Measurements from ENCODE around the gene FHIT. TPM values are rescaled to one million over a fixed set of nuclear protein-coding genes. Genes with fewer than 3 reads are reported as not detected.
"Not testable (repeated sequence)": the region's sequence is repeated elsewhere in the genome, so short reads cannot be mapped to it uniquely, and the experiment has no call there.

The FHIT gene
- total RNA-seq, 1 donor from 2014 or later = 8.5 TPM

DNA sequence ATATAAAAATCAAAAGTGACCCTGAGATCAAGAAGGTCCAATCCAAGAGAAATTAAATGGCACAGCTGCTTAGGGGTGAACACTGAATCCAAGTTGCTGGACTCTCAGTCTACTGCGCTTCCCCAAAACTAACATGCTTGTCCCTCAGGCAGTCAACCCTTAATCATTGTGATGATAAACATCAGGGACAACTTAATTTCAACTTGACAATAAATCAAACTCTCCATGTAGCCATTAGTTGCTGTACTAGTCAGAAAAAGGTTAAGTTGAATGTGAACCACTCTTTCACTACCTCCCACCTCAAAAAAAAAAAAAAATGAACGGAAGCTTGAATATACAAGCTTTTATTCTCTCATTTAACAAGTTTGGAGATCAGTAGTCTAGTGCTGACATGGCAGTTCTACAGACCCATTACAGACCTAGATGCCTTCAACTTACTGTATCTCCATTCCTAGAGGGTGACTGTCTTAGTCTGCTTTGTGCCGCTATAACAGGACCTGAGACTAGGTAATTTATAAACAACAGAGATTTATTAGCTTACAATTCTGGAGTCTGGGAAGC lies 185.7 kb downstream of the FHIT start:
- DNase-seq (ENCODE audit: low spot score) = no peak

GRCh38 chr3:61061092-61061723 lies 190.0 kb downstream of the FHIT start:
- no peak for DNase-seq (ENCODE audit: low spot score)

- no peak for DNase-seq (ENCODE audit: low spot score)
Observed at GRCh38 chr3:61060411-61060861, 190.8 kb downstream of the FHIT start.

DNA sequence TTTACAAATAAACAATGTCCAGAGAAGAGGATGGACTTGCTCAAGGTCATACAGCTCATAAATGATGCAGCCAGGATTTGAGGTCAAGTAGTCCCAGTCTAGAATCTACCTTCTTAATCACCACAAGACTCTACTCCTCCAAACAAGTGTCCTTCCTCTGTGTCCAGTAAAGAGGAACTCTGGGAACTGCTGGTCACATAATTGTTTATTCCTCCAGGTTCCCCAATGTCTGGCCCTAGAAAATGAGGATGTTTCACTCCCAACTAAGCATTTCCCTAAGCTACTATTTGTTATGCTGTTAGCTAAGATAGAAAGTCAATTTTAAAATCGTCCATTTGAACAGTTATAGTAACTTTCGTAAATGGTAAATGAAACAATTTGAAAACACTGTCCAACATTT lies 192.4 kb downstream of the FHIT start:
- DNase-seq (ENCODE audit: low spot score) = no peak

GRCh38 chr3:61057464-61057863 lies 193.8 kb downstream of the FHIT start:
- no peak for DNase-seq (ENCODE audit: low spot score)

- no peak for DNase-seq (ENCODE audit: low spot score)
Observed at GRCh38 chr3:61055447-61055846, 195.8 kb downstream of the FHIT start.

DNA sequence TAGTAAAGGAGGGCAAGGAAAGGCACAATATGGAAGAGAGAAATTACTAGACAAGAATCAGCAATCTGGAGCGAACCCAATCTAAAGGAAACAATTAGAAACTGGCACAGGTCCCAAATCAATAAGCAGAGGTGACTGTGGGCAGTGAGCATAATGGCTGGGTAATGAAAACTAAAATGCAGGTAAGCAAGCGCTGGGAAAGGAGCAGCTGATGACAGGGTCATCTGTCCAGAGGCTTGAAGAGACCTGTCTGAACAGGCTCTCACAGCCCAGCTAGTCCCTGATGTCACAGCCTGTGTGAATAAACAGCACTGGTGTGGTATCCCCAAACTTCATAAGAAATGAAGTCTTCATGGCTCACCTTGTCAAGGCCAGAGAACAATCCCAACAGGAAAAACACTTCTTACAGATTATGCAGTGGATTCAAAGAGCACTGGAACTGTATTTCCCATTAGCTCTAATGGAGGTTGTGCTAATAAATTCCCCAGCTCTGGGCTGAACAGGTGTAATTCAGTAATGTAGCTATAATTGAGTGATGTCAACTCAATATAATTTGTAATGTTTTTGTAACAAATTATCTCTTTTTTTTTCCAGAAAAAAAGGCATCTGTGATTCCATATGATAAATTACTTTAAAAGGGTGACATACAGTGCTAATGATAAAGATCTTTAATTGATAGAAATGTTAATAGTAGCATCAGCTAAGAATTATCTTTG lies 197.3 kb downstream of the FHIT start:
- DNase-seq (ENCODE audit: low spot score) = no peak

GRCh38 chr3:61052851-61053250 lies 198.4 kb downstream of the FHIT start:
- no peak for DNase-seq (ENCODE audit: low spot score)

DNA sequence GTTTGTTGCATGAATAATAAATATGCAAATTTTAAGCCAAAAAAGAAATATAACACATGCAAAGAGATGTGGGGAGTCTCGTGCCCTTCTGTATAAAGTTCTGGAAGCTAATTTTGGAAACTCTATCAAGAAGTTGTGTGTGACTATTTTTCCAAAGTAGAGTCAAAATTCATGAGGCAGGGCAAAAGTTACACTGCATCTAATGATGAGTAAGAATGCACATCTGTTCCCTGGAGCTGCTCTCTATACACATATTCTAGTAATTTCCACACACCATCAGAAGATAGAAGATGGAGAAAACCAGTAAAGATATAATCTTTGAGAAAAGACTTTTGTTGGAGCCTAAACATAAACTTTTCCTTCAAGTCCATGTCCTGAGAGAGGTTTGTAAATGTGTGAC lies 199.6 kb downstream of the FHIT start:
- DNase-seq (ENCODE audit: low spot score) = no peak

- DNase-seq (ENCODE audit: low spot score) = not testable (repeated sequence)
Observed at GRCh38 chr3:61045169-61045568, 206.1 kb downstream of the FHIT start.

DNA sequence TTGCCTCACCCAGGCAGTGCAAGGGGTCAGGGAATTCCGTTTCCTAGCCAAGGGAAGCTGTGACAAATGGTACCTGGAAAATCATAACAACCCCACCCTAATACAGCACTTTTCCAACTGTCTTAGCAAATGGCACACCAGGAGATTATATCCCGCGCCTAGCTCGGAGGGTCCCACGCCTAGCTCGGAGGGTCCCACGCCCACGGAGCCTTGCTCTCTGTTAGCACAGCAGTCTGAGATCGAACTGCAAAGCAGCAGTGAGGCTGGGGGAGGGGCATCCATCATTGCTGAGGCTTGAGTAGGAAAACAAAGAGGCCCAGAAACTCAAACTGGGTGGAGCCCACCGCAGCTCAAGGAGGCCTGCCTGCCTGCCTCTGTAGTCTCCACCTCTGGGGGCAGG lies 208.1 kb downstream of the FHIT start:
- no peak for DNase-seq (ENCODE audit: low spot score)

- DNase-seq (ENCODE audit: low spot score) = no peak
Observed at GRCh38 chr3:61040618-61041017, 210.6 kb downstream of the FHIT start.

- no peak for DNase-seq (ENCODE audit: low spot score)
Observed at GRCh38 chr3:61035573-61035972, 215.7 kb downstream of the FHIT start.

DNA sequence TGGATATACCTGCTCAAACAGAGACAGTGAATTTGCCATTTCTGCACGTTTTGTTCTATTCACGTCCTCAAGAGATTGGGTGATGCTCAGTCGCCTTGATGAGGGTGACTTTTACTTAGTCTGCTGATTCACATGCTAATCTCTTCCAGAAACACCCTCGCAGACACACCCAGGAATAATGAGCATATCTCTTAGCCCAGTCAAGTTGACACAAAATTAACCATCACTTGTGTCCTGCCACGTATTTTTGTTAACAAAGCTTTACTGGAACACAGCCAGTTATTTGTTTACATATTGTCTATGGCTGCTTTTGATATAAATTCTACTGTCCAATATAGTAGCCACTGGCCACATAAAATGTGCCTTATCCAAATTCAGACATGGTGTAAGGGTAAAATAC lies 218.3 kb downstream of the FHIT start:
- DNase-seq (ENCODE audit: low spot score) = no peak

GRCh38 chr3:61031503-61031902 lies 219.7 kb downstream of the FHIT start:
- no peak for DNase-seq (ENCODE audit: low spot score)

- DNase-seq (ENCODE audit: low spot score) = no peak
Observed at GRCh38 chr3:61030469-61031035, 220.7 kb downstream of the FHIT start.

DNA sequence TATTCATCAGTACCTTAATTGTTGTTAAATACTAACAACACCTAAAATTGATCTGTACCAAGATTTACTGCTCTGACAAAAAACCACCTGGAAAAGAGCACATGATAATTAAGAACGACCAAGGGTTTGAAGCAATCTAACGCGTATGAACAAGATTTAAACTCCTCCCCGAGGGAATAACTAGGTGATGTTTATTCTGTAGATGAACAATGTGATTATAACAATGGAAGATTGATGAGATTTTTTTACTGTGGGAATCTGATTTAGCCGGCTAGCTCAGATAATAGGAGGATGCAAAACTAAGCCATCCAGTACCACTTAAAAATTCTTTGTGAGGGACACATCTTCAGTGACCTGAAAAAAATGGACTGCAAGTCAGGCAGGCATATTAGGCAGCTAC lies 222.1 kb downstream of the FHIT start:
- DNase-seq (ENCODE audit: low spot score) = no peak

DNA sequence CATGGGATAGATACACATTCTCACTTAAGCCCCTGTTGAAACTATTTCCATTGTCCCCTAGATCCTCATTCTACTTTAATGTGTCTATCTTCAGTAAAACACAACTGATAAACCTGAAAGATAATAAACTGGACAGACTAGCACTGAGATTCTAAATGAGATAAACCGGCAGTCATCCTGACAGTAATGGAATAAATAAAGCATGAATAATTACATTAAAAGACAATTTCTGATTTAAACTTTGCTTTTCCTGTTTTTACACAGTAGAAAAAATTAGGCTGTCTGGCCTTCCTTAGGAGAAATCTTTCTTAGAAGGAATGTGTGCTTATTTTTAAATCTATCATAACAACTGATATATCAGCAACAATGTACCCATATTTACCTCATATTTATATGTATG lies 232.4 kb downstream of the FHIT start:
- no peak for DNase-seq (ENCODE audit: low spot score)

GRCh38 chr3:61017028-61017427 lies 234.2 kb downstream of the FHIT start:
- DNase-seq (ENCODE audit: low spot score) = not testable (repeated sequence)

GRCh38 chr3:61015859-61016258 lies 235.4 kb downstream of the FHIT start:
- DNase-seq (ENCODE audit: low spot score) = no peak

DNA sequence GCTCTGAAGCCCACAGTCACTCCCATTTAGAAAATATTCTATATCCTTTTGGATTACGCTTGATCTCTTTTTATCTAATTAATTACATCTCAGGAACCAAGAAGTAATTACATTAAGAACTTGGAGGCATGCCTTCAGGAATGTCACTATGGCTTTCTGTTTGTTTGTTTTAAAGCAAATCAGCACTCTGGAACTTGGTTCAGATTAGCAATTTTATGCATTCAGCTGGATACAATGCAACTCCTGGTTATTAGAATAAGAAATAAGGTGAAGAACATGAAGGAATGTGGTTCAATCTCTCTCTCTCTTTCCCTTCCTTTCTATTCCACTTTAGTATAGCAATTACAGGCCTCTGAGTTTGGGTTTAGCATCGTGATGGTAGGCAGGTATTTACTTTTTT lies 235.8 kb downstream of the FHIT start:
- DNase-seq (ENCODE audit: low spot score) = no peak

DNA sequence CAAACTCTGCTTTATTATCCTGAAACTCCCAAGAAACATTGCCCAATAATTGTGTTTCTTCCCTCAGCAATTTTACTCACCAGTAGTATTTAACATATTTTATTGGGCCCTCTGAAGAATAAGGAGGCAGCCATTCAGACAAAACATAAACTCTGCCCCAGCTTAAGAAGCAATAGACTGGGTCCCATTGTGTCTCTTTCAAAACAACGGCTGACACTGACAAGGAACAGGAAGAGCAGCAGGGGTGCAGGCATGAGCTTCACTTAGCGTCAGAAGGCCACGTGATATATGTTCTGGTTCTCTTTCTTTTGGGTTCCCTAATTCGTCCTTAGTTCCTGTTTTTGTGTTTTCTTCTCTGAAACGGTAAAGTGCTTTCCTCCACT lies 242.3 kb downstream of the FHIT start:
- DNase-seq (ENCODE audit: low spot score) = no peak

All from mesenteric fat pad (tissue), 1 donor.